ENCODE measurements around the gene LMAN2.

The LMAN2 gene

GRCh38 chr5:177291735-177292134 lies 59.7 kb downstream of the LMAN2 start:
- no peak for DNase-seq
- Histone ChIP-seq H3K4me3 (no peak overlapping the region), H3K27ac (no peak overlapping the region), H3K27me3 (no peaks in the 10 kb centered on the region), H3K36me3 (peaks cover 65 to 92% (median 91%) of the 10 kb centered on the region in 3 donors), H3K4me1 (peaks cover 0 to 6% (median 0%) of the 10 kb centered on the region in 4 donors), H3K9me3 (no peaks in the 10 kb centered on the region)
- intact Hi-C loops (cut with DNase I; ENCODE audit: low total_unique reads), result no loop called here
- no peak for TF ChIP-seq CTCF (IDR thresholded peaks at IDR 0.05)

DNA sequence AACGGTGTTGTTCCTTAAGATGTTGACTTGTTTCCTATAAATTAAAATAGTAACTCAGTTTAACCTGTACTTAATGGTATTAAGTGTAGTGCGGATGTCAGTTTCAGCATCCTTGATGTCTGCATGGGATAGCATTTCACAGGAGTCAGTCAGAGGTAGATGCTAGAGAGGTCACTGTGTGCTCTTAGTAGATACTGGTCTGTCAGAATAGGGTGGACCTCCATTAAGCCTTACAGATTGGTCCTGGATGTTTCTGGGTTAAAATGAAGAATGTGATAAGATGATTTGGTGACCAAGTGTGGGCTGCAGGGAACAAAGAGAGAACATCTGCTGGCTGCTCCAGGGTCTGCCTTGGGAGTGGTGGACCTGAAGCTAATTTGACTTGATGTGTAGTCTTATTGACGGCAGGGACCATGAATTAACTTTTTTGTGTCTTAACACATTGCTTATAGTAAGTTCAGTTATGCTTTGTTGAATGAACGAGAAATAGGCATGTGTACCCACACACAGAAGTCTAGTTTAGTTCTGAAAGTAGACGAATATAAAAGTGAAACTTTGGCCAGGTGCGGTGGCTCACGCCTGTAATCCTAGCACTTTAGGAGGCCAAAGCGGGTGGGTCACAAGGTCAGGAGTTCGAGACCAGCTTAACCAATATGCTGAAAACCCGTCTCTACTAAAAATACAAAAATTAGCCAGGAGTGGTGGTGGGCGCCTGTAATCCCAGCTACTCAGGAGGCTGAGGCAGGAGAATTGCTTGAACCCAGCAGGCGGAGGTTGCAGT lies 60.5 kb downstream of the LMAN2 start:
- H3K36me3 ChIP-seq, result peaks cover 69 to 91% (median 91%) of the 10 kb centered on the region in 3 donors
- H3K4me1 ChIP-seq, result peaks cover 0 to under 1% (median 0%) of the 10 kb centered on the region in 4 donors
- DNase-seq, result no peak
- no peak overlapping the region for H3K4me3 ChIP-seq
- no peak for TF ChIP-seq CTCF (IDR thresholded peaks at IDR 0.05)
- H3K27ac ChIP-seq, result no peak overlapping the region
- intact Hi-C loops (cut with DNase I; ENCODE audit: low total_unique reads), result no loop called here
- H3K9me3 ChIP-seq, result no peaks in the 10 kb centered on the region
- H3K27me3 ChIP-seq, result no peaks in the 10 kb centered on the region

GRCh38 chr5:177288191-177288590 lies 63.3 kb downstream of the LMAN2 start:
- Histone ChIP-seq H3K27me3 (no peaks in the 10 kb centered on the region), H3K9me3 (no peaks in the 10 kb centered on the region), H3K27ac (no peak overlapping the region), H3K4me1 (no peaks in the 10 kb centered on the region), H3K4me3 (no peak overlapping the region), H3K36me3 (peaks cover 73 to 91% (median 88%) of the 10 kb centered on the region in 3 donors)
- no peak for DNase-seq
- intact Hi-C loops (cut with DNase I; ENCODE audit: low total_unique reads), result no loop called here
- no peak for TF ChIP-seq CTCF (IDR thresholded peaks at IDR 0.05)

Data from tibial artery (tissue), 4 donors.